Left kidney (tissue), 2 donors: ENCODE results near the gene RBPJ. TPM values are rescaled to one million over a fixed set of nuclear protein-coding genes. Genes with fewer than 3 reads are reported as not detected.
"Not testable (repeated sequence)": the region's sequence is repeated elsewhere in the genome, so short reads cannot be mapped to it uniquely, and the experiment has no call there.

ENCODE experiments used
- DNase-seq: peaks from one replicate; pipeline ENCODE4 v3.0.0-alpha.2; 2013
- polyA plus RNA-seq: library from polyadenylated mRNA; unstranded; fragments of 120-200 nt; gene quantifications from one replicate; pipeline ENCODE4 v1.2.1, GENCODE V29; 2013; ENCODE audit not compliant: insufficient read length

RBPJ gene
- polyA plus RNA-seq, 1 donor, result 89.3 TPM

GRCh38 chr4:26300314-26301307, 20.2 kb upstream of the RBPJ start:
- no peak for DNase-seq

GRCh38 chr4:26302031-26302899, 18.5 kb upstream of the RBPJ start:
- no peak for DNase-seq

- no peak for DNase-seq
These were observed 17.8 kb upstream of the RBPJ start for GRCh38 chr4:26303008-26303407.

GRCh38 chr4:26307037-26307800, 13.6 kb upstream of the RBPJ start:
- DNase-seq, result no peak

- no peak for DNase-seq
These were observed 12.2 kb upstream of the RBPJ start for GRCh38 chr4:26308568-26308967.

GRCh38 chr4:26310264-26310663, 10.6 kb upstream of the RBPJ start:
- DNase-seq, result no peak

- no peak for DNase-seq
These were observed 9.2 kb upstream of the RBPJ start for GRCh38 chr4:26311633-26312032.

- DNase-seq, result not testable (repeated sequence)
These were observed 5.4 kb upstream of the RBPJ start for GRCh38 chr4:26315316-26315932.

GRCh38 chr4:26317766-26318165, 3.0 kb upstream of the RBPJ start:
- DNase-seq, result no peak

- DNase-seq, result peak; percentile 99
These were observed 1.3 kb upstream of the RBPJ start for GRCh38 chr4:26319467-26319948.

GRCh38 chr4:26319949-26320537, 771 bp upstream of the RBPJ start:
- peak; percentile 27 for DNase-seq

GRCh38 chr4:26321373-26322221, 783 bp downstream of the RBPJ start:
- DNase-seq, result peak; percentile 45

GRCh38 chr4:26322346-26322745, 1.5 kb downstream of the RBPJ start:
- no peak for DNase-seq

GRCh38 chr4:26323821-26324220, 3.0 kb downstream of the RBPJ start:
- no peak for DNase-seq

- DNase-seq, result no peak
These were observed 4.4 kb downstream of the RBPJ start for GRCh38 chr4:26325191-26325590.

GRCh38 chr4:26326791-26327190, 6.0 kb downstream of the RBPJ start:
- DNase-seq, result no peak

GRCh38 chr4:26330186-26330787, 9.5 kb downstream of the RBPJ start:
- peak; percentile 53 for DNase-seq

GRCh38 chr4:26330946-26331345, 10.1 kb downstream of the RBPJ start:
- no peak for DNase-seq

- no peak for DNase-seq
These were observed 10.7 kb downstream of the RBPJ start for GRCh38 chr4:26331380-26331950.
